ENCODE measurements around the gene FCN1.

FCN1 gene

GRCh38 chr9:134879664-134880483, 37.8 kb downstream of the FCN1 start:
- H3K36me3 ChIP-seq (ENCODE audit: low read depth) = no peaks in the 10 kb centered on the region
- H3K27ac ChIP-seq (ENCODE audit: poor library complexity, severe bottlenecking) = no peak overlapping the region
- H3K27me3 ChIP-seq (ENCODE audit: insufficient read depth, poor library complexity, severe bottlenecking) = peaks cover 47% of the 10 kb centered on the region
- TF ChIP-seq CTCF (IDR thresholded peaks at IDR 0.05; ENCODE audit: poor library complexity, severe bottlenecking) = no peak
- no peaks in the 10 kb centered on the region for H3K9me3 ChIP-seq (ENCODE audit: severe bottlenecking)
- no peak for ATAC-seq (ENCODE audit: low read depth)
- no peak overlapping the region for H3K4me3 ChIP-seq (ENCODE audit: severe bottlenecking)
- H3K4me1 ChIP-seq (ENCODE audit: insufficient read depth, poor library complexity, severe bottlenecking) = no peaks in the 10 kb centered on the region
- DNase-seq (ENCODE audit: low spot score) = no peak

- Histone ChIP-seq H3K4me1 (ENCODE audit: insufficient read depth, poor library complexity, severe bottlenecking) (no peaks in the 10 kb centered on the region), H3K4me3 (ENCODE audit: severe bottlenecking) (no peak overlapping the region), H3K36me3 (ENCODE audit: low read depth) (no peaks in the 10 kb centered on the region), H3K27me3 (ENCODE audit: insufficient read depth, poor library complexity, severe bottlenecking) (peaks cover 56% of the 10 kb centered on the region), H3K9me3 (ENCODE audit: severe bottlenecking) (no peaks in the 10 kb centered on the region), H3K27ac (ENCODE audit: poor library complexity, severe bottlenecking) (no peak overlapping the region)
- DNase-seq (ENCODE audit: low spot score) = no peak
- no peak for ATAC-seq (ENCODE audit: low read depth)
- no peak for TF ChIP-seq CTCF (IDR thresholded peaks at IDR 0.05; ENCODE audit: poor library complexity, severe bottlenecking)
Measured at GRCh38 chr9:134877541-134877940, 40.2 kb downstream of the FCN1 start.

- H3K27ac ChIP-seq (ENCODE audit: poor library complexity, severe bottlenecking) = no peak overlapping the region
- H3K36me3 ChIP-seq (ENCODE audit: low read depth) = no peaks in the 10 kb centered on the region
- DNase-seq (ENCODE audit: low spot score) = no peak
- H3K9me3 ChIP-seq (ENCODE audit: severe bottlenecking) = no peaks in the 10 kb centered on the region
- peaks cover 54% of the 10 kb centered on the region for H3K27me3 ChIP-seq (ENCODE audit: insufficient read depth, poor library complexity, severe bottlenecking)
- H3K4me1 ChIP-seq (ENCODE audit: insufficient read depth, poor library complexity, severe bottlenecking) = no peaks in the 10 kb centered on the region
- TF ChIP-seq CTCF (IDR thresholded peaks at IDR 0.05; ENCODE audit: poor library complexity, severe bottlenecking) = no peak
- no peak for ATAC-seq (ENCODE audit: low read depth)
- H3K4me3 ChIP-seq (ENCODE audit: severe bottlenecking) = no peak overlapping the region
Measured at GRCh38 chr9:134875371-134875770, 42.3 kb downstream of the FCN1 start.

GRCh38 chr9:134872482-134873231, 45.1 kb downstream of the FCN1 start:
- DNase-seq (ENCODE audit: low spot score) = no peak
- H3K27me3 ChIP-seq (ENCODE audit: insufficient read depth, poor library complexity, severe bottlenecking) = peaks cover 32% of the 10 kb centered on the region
- no peak for ATAC-seq (ENCODE audit: low read depth)
- TF ChIP-seq CTCF (IDR thresholded peaks at IDR 0.05; ENCODE audit: poor library complexity, severe bottlenecking) = no peak
- no peaks in the 10 kb centered on the region for H3K4me1 ChIP-seq (ENCODE audit: insufficient read depth, poor library complexity, severe bottlenecking)
- no peak overlapping the region for H3K27ac ChIP-seq (ENCODE audit: poor library complexity, severe bottlenecking)
- H3K9me3 ChIP-seq (ENCODE audit: severe bottlenecking) = no peaks in the 10 kb centered on the region
- H3K4me3 ChIP-seq (ENCODE audit: severe bottlenecking) = no peak overlapping the region
- H3K36me3 ChIP-seq (ENCODE audit: low read depth) = no peaks in the 10 kb centered on the region
